ENCODE measurements around the gene PIAS2.
"Not testable (repeated sequence)": the region's sequence is repeated elsewhere in the genome, so short reads cannot be mapped to it uniquely, and the experiment has no call there.

DNA sequence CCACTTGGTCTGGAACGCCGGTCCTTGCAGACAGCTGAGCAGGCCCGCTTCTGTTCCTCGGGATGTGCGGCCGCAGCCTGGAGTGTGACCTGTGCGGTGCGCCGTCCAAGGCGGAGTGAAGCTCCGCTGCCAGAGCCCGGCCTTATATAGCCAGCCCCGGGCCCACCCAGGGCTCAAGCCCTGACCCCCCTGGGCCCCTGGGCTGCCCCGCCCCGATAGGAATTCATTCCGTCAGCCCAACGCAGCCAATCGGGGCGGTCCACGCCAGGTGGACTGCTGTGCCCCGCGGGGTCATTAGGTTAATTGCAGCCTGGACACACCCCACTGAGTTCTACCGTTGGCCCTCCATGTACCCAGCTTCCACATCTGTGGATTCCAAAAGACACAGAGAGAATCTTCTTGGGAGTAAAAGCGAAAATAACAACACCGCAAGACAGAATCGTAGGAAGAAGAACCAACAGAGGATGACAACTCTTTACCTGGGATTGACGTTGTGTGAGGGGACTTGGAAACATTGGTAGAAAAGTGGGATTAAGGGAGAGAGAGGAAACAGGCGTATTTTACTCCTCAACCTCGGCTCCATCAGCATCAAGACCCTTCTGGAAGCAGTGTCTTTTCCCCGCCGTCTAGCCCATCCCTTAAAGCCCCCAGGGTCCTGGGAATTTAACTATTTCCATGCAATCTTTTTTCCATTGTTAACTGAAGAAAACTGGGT lies 47.4 kb upstream of the PIAS2 start:
- TF ChIP-seq, protein P1, sequence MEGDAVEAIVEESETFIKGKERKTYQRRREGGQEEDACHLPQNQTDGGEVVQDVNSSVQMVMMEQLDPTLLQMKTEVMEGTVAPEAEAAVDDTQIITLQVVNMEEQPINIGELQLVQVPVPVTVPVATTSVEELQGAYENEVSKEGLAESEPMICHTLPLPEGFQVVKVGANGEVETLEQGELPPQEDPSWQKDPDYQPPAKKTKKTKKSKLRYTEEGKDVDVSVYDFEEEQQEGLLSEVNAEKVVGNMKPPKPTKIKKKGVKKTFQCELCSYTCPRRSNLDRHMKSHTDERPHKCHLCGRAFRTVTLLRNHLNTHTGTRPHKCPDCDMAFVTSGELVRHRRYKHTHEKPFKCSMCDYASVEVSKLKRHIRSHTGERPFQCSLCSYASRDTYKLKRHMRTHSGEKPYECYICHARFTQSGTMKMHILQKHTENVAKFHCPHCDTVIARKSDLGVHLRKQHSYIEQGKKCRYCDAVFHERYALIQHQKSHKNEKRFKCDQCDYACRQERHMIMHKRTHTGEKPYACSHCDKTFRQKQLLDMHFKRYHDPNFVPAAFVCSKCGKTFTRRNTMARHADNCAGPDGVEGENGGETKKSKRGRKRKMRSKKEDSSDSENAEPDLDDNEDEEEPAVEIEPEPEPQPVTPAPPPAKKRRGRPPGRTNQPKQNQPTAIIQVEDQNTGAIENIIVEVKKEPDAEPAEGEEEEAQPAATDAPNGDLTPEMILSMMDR (IDR thresholded peaks at IDR 0.05), result not testable (repeated sequence)
- TF ChIP-seq POLR2A (IDR thresholded peaks at IDR 0.05), result not testable (repeated sequence)
